SU-DHL-6 (cell line): ENCODE results near the gene TDRD5.

Source experiments
- EZH2phosphoT487 ChIP-seq: fragments of 200-600 bp; sonication (generic), shearing (Covaris generic); conservative IDR thresholded peaks from 2 replicates; pipeline ENCODE4 v1.6.1; 2018; ENCODE audit warnings: mild to moderate bottlenecking, antibody characterized with exemption, low read length, moderate library complexity, mixed read lengths
- TF ChIP-seq, protein P1 (sequence below): fragments of 200-600 bp; sonication (generic); IDR thresholded peaks from one replicate; pipeline ENCODE4 v1.5.1; 2017; ENCODE audit warnings: antibody characterized with exemption, mild to moderate bottlenecking, low read length, moderate library complexity; ENCODE audit not compliant: insufficient read depth, poor library complexity, severe bottlenecking

DNA sequence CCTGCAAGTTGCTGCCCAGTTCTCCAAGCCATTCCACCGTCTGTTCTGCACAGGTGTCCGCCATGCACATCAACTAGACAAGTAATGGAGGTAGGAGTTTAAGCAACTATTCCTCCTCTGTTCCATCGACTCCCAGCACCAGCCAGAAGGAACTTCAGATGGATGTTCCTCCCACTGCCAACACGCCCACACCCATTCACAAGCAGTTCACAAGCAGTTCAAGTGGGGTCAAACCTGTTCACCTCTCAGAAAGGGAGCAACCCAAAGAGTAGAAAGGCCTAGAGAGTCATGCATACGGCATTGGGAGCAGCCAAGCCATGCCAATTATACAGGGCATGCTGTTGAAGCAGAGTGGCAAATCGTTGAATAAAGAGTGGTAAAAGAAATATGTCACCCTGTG, 4.3 kb upstream of the TDRD5 start:
- TF ChIP-seq, protein P1, sequence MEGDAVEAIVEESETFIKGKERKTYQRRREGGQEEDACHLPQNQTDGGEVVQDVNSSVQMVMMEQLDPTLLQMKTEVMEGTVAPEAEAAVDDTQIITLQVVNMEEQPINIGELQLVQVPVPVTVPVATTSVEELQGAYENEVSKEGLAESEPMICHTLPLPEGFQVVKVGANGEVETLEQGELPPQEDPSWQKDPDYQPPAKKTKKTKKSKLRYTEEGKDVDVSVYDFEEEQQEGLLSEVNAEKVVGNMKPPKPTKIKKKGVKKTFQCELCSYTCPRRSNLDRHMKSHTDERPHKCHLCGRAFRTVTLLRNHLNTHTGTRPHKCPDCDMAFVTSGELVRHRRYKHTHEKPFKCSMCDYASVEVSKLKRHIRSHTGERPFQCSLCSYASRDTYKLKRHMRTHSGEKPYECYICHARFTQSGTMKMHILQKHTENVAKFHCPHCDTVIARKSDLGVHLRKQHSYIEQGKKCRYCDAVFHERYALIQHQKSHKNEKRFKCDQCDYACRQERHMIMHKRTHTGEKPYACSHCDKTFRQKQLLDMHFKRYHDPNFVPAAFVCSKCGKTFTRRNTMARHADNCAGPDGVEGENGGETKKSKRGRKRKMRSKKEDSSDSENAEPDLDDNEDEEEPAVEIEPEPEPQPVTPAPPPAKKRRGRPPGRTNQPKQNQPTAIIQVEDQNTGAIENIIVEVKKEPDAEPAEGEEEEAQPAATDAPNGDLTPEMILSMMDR = no peak
- no peak for TF ChIP-seq EZH2phosphoT487
